K562 (cell line): ENCODE measurements around the gene DGKZ. TPM values are rescaled to one million over a fixed set of nuclear protein-coding genes. Genes with fewer than 3 reads are reported as not detected.
A peak's percentile ranks its signal among the peaks of the same experiment; 100 is the strongest.

Experiments
- ARHGAP35 ChIP-seq: fragments of 450-650 bp; IDR thresholded peaks from 2 replicates; pipeline ENCODE4 v1.6.1; 2018; ENCODE audit not compliant: partially characterized antibody
- ERF ChIP-seq: fragments of 450-650 bp; formaldehyde crosslinking; IDR thresholded peaks from 2 replicates; pipeline ENCODE4 v1.4.0; 2020; ENCODE audit warnings: mild to moderate bottlenecking, mixed read lengths
- HDAC1 ChIP-seq, 2 experiments: fragments of 450-650 bp; IDR thresholded peaks; 2 replicates each; pipeline ENCODE4 v1.6.1; 2016 to 2017; ENCODE audit warnings: inconsistent platforms in 1 of 2, mild to moderate bottlenecking in 1 of 2, moderate library complexity in 1 of 2
- HNRNPK ChIP-seq: fragments of 200-400 bp; formaldehyde crosslinking; IDR thresholded peaks from one replicate; pipeline ENCODE4 v1.6.1; 2018; ENCODE audit warnings: mild to moderate bottlenecking, low read depth, low read length; ENCODE audit not compliant: poor library complexity, severe bottlenecking
- KAT7 ChIP-seq: sonication (generic); formaldehyde crosslinking; IDR thresholded peaks from 2 replicates; pipeline ENCODE4 v1.8.0; 2022; ENCODE audit warnings: missing genetic modification reagents, mild to moderate bottlenecking, borderline replicate concordance
- NFATC3 ChIP-seq: fragments of 450-650 bp; IDR thresholded peaks from 2 replicates; pipeline ENCODE4 v1.6.1; 2017; ENCODE audit warnings: mild to moderate bottlenecking
- NR2C2 ChIP-seq, 2 experiments: fragments of 200-800 bp in 1 of 2; sonication (Bioruptor generic) in 1 of 2; sonication (generic) in 1 of 2; formaldehyde crosslinking in 1 of 2; IDR thresholded peaks; 2 replicates each; pipeline versions ENCODE4 v1.6.1 to v1.8.0; 2016 to 2022; ENCODE audit warnings: mild to moderate bottlenecking in 1 of 2, missing compliant biosample characterization in 1 of 2, missing genetic modification characterization in 1 of 2, missing genetic modification reagents in 1 of 2
- PYGO2 ChIP-seq: fragments of 450-650 bp; IDR thresholded peaks from 2 replicates; pipeline ENCODE4 v1.6.1; 2016; ENCODE audit warnings: mild to moderate bottlenecking, missing genetic modification characterization, moderate library complexity, missing compliant biosample characterization
- ZNF174 ChIP-seq: fragments of 250-450 bp; sonication (Bioruptor Pico); IDR thresholded peaks from 2 replicates; pipeline ENCODE4 v1.4.0; 2020; ENCODE audit warnings: mild to moderate bottlenecking
- ZNF408 ChIP-seq: fragments of 250-450 bp; sonication (Bioruptor Pico); IDR thresholded peaks from 2 replicates; pipeline ENCODE4 v1.4.0; 2020; ENCODE audit warnings: low read depth, mild to moderate bottlenecking, moderate library complexity
- ZNF830 ChIP-seq: fragments of 250-450 bp; sonication (Bioruptor Pico); IDR thresholded peaks from 2 replicates; pipeline ENCODE4 v1.5.0; 2021; ENCODE audit warnings: mild to moderate bottlenecking
- polyA plus RNA-seq, 8 experiments: library from polyadenylated mRNA; depleted of rRNA in 4 of 8; stranded (reverse) in 5 of 8; unstranded in 3 of 8; fragments of >200 nt; fragmentation: Nextera tagmentation in 2 of 8; fragmentation: Illumina TruSeq in 1 of 8; extraction: Ambion mirVana in 2 of 8; extraction: Trizol in 1 of 8; gene quantifications; 2 replicates each; pipeline versions ENCODE4 v1.2.1 to v1.2.3, GENCODE V29; 2011 to 2014; ENCODE audit warnings: inconsistent platforms in 1 of 8, missing spikeins in 1 of 8
- total RNA-seq, 7 experiments: library from RNA; depleted of rRNA in 6 of 7; stranded (reverse); fragments of >200 nt in 6 of 7; fragmentation: Illumina TruSeq in 2 of 7; extraction: Trizol in 2 of 7; gene quantifications; 2 replicates each; pipeline versions ENCODE4 v1.2.1 to v1.2.3, GENCODE V29; 2011 to 2021; ENCODE audit warnings: low replicate concordance in 1 of 7
- TF ChIP-seq, protein P1 (sequence below): fragments of 450-650 bp; formaldehyde crosslinking; IDR thresholded peaks from 2 replicates; pipeline ENCODE4 v1.4.0; 2020; ENCODE audit warnings: mild to moderate bottlenecking, moderate library complexity
- TF ChIP-seq, protein P2 (sequence below): sonication (generic); formaldehyde crosslinking; IDR thresholded peaks from 2 replicates; pipeline ENCODE4 v1.8.1; 2023; ENCODE audit warnings: mild to moderate bottlenecking, missing genetic modification reagents, moderate library complexity
- TF ChIP-seq, protein P3 (sequence below): fragments of 450-650 bp; IDR thresholded peaks from 2 replicates; pipeline ENCODE4 v1.6.1; 2018; ENCODE audit not compliant: partially characterized antibody
- TF ChIP-seq, protein P4 (sequence below): sonication (generic); formaldehyde crosslinking; IDR thresholded peaks from 2 replicates; pipeline ENCODE4 v1.8.0; 2022; ENCODE audit warnings: mild to moderate bottlenecking, low read depth, missing genetic modification reagents
- TF ChIP-seq, protein P5 (sequence below): sonication (generic); formaldehyde crosslinking; IDR thresholded peaks from 2 replicates; pipeline ENCODE4 v1.8.1; 2022; ENCODE audit warnings: missing genetic modification reagents
- TF ChIP-seq, protein P6 (sequence below): fragments of 450-650 bp; conservative IDR thresholded peaks from 2 replicates; pipeline ENCODE4 v1.6.1; 2016; ENCODE audit warnings: missing genetic modification characterization, low read depth, mild to moderate bottlenecking, control low read depth, missing compliant biosample characterization

The DGKZ gene
- total and polyA plus RNA-seq, 9 of the 15 experiments (the other 6 are each of a cell fraction or from before 2014, with no cell fraction given): 0.51 to 100 (median 44.2) TPM

DNA sequence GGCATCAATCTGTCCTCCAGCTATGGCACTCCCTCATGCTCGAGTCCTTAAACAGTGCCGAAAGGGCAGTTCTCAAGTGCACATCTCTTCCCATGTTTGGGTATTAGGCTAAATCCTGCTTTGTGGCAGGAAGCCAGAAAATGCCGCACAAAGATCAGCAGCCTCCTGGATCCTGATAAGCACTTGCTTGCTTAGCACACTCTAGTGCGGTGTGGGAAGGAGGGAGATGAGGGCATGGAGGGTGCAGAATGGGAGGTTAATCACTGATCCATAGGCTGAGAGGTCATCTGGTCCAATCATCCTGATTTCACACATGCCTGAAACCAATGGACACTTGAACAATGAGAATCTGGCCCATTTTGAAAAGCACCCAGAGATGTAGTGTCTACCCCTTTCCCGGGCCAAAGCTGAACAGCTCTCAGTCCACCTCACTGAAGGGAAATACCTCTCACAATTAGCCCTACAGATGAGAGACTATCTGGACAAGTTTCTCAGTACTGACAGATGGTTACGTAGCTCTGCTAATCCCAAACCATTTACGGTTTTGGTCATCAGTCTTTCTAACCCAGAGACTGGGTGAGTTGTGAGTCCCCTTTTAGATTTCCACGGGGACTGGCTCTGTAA lies 74.1 kb downstream of the DGKZ start (continued):
- TF ChIP-seq, protein P1, sequence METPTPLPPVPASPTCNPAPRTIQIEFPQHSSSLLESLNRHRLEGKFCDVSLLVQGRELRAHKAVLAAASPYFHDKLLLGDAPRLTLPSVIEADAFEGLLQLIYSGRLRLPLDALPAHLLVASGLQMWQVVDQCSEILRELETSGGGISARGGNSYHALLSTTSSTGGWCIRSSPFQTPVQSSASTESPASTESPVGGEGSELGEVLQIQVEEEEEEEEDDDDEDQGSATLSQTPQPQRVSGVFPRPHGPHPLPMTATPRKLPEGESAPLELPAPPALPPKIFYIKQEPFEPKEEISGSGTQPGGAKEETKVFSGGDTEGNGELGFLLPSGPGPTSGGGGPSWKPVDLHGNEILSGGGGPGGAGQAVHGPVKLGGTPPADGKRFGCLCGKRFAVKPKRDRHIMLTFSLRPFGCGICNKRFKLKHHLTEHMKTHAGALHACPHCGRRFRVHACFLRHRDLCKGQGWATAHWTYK (CRISPR knock-in tag): no peak
- TF ChIP-seq ZNF174 (no peak), ERF (CRISPR knock-in tag) (no peak), HDAC1 (IDR thresholded peaks at IDR 0.05) (0 out of 4 replicates have a peak, but pooled peaks of 1 of the 2 experiments have one; percentile 44), ZNF830 (CRISPR knock-in tag) (no peak), NFATC3 (no peak), PYGO2 (tag) (no peak), ZNF408 (CRISPR knock-in tag) (no peak), HNRNPK (no peak), KAT7 (CRISPR knock-in tag) (no peak), NR2C2 (CRISPR knock-in tag; IDR thresholded peaks at IDR 0.05) (no peak), NR2C2 (tag; IDR thresholded peaks at IDR 0.05) (no peak; the same call in 1 of the 2 replicates), ARHGAP35 (no peak)
- TF ChIP-seq, protein P2, sequence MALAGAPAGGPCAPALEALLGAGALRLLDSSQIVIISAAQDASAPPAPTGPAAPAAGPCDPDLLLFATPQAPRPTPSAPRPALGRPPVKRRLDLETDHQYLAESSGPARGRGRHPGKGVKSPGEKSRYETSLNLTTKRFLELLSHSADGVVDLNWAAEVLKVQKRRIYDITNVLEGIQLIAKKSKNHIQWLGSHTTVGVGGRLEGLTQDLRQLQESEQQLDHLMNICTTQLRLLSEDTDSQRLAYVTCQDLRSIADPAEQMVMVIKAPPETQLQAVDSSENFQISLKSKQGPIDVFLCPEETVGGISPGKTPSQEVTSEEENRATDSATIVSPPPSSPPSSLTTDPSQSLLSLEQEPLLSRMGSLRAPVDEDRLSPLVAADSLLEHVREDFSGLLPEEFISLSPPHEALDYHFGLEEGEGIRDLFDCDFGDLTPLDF (CRISPR knock-in tag): no peak
- TF ChIP-seq, protein P3, sequence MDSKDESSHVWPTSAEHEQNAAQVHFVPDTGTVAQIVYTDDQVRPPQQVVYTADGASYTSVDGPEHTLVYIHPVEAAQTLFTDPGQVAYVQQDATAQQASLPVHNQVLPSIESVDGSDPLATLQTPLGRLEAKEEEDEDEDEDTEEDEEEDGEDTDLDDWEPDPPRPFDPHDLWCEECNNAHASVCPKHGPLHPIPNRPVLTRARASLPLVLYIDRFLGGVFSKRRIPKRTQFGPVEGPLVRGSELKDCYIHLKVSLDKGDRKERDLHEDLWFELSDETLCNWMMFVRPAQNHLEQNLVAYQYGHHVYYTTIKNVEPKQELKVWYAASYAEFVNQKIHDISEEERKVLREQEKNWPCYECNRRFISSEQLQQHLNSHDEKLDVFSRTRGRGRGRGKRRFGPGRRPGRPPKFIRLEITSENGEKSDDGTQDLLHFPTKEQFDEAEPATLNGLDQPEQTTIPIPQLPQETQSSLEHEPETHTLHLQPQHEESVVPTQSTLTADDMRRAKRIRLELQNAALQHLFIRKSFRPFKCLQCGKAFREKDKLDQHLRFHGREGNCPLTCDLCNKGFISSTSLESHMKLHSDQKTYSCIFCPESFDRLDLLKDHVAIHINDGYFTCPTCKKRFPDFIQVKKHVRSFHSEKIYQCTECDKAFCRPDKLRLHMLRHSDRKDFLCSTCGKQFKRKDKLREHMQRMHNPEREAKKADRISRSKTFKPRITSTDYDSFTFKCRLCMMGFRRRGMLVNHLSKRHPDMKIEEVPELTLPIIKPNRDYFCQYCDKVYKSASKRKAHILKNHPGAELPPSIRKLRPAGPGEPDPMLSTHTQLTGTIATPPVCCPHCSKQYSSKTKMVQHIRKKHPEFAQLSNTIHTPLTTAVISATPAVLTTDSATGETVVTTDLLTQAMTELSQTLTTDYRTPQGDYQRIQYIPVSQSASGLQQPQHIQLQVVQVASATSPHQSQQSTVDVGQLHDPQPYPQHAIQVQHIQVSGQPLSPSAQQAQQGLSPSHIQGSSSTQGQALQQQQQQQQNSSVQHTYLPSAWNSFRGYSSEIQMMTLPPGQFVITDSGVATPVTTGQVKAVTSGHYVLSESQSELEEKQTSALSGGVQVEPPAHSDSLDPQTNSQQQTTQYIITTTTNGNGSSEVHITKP: peak; percentile 63
- TF ChIP-seq, protein P4, sequence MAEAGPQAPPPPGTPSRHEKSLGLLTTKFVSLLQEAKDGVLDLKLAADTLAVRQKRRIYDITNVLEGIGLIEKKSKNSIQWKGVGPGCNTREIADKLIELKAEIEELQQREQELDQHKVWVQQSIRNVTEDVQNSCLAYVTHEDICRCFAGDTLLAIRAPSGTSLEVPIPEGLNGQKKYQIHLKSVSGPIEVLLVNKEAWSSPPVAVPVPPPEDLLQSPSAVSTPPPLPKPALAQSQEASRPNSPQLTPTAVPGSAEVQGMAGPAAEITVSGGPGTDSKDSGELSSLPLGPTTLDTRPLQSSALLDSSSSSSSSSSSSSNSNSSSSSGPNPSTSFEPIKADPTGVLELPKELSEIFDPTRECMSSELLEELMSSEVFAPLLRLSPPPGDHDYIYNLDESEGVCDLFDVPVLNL: no peak
- TF ChIP-seq, protein P5, sequence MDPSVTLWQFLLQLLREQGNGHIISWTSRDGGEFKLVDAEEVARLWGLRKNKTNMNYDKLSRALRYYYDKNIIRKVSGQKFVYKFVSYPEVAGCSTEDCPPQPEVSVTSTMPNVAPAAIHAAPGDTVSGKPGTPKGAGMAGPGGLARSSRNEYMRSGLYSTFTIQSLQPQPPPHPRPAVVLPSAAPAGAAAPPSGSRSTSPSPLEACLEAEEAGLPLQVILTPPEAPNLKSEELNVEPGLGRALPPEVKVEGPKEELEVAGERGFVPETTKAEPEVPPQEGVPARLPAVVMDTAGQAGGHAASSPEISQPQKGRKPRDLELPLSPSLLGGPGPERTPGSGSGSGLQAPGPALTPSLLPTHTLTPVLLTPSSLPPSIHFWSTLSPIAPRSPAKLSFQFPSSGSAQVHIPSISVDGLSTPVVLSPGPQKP: no peak
- TF ChIP-seq, protein P6, sequence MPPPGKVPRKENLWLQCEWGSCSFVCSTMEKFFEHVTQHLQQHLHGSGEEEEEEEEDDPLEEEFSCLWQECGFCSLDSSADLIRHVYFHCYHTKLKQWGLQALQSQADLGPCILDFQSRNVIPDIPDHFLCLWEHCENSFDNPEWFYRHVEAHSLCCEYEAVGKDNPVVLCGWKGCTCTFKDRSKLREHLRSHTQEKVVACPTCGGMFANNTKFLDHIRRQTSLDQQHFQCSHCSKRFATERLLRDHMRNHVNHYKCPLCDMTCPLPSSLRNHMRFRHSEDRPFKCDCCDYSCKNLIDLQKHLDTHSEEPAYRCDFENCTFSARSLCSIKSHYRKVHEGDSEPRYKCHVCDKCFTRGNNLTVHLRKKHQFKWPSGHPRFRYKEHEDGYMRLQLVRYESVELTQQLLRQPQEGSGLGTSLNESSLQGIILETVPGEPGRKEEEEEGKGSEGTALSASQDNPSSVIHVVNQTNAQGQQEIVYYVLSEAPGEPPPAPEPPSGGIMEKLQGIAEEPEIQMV (tag): no peak
